HepG2 (cell line): ENCODE data around the gene ZMPSTE24. TPM values are rescaled to one million over a fixed set of nuclear protein-coding genes. Genes with fewer than 3 reads are reported as not detected.
A peak's percentile ranks its signal among the peaks of the same experiment; 100 is the strongest.

Source experiments
- GFI1 ChIP-seq: sonication (generic); formaldehyde crosslinking; IDR thresholded peaks from 2 replicates; pipeline ENCODE4 v1.5.0; 2020; ENCODE audit warnings: missing genetic modification reagents, mild to moderate bottlenecking, borderline replicate concordance
- JUND ChIP-seq: sonication (generic); formaldehyde crosslinking; IDR thresholded peaks from 2 replicates; pipeline ENCODE4 v1.8.0; 2022; ENCODE audit warnings: mild to moderate bottlenecking, missing genetic modification reagents
- KLF9 ChIP-seq: IDR thresholded peaks from 2 replicates; pipeline ENCODE4 v1.6.1; 2016; ENCODE audit warnings: low read depth
- PAWR ChIP-seq: sonication (generic); formaldehyde crosslinking; IDR thresholded peaks from 2 replicates; pipeline ENCODE4 v1.4.0; 2020; ENCODE audit warnings: missing genetic modification reagents, mild to moderate bottlenecking, borderline replicate concordance
- PLRG1 ChIP-seq: fragments of 450-650 bp; conservative IDR thresholded peaks from 2 replicates; pipeline ENCODE4 v1.6.1; 2016
- SALL1 ChIP-seq: sonication (generic); formaldehyde crosslinking; IDR thresholded peaks from 2 replicates; pipeline ENCODE4 v1.8.0; 2022; ENCODE audit warnings: mild to moderate bottlenecking, missing genetic modification reagents
- SRSF4 ChIP-seq: fragments of 200-400 bp; formaldehyde crosslinking; IDR thresholded peaks from one replicate; pipeline ENCODE4 v1.6.1; 2018; ENCODE audit warnings: mild to moderate bottlenecking, low read depth, low read length, moderate library complexity; ENCODE audit not compliant: poor library complexity, severe bottlenecking
- ZFP37 ChIP-seq: sonication (generic); formaldehyde crosslinking; IDR thresholded peaks from 2 replicates; pipeline ENCODE4 v1.4.0; 2020; ENCODE audit warnings: missing genetic modification reagents, borderline replicate concordance
- ZNF20 ChIP-seq: sonication (generic); formaldehyde crosslinking; IDR thresholded peaks from 2 replicates; pipeline ENCODE4 v1.4.0; 2020; ENCODE audit warnings: mild to moderate bottlenecking, moderate library complexity, missing genetic modification reagents
- ZNF264 ChIP-seq: sonication (generic); formaldehyde crosslinking; IDR thresholded peaks from 2 replicates; pipeline ENCODE4 v1.4.0; 2020; ENCODE audit warnings: missing genetic modification reagents
- ZNF3 ChIP-seq: IDR thresholded peaks from 2 replicates; pipeline ENCODE4 v1.7.0; 2017; ENCODE audit warnings: inconsistent platforms
- ZNF317 ChIP-seq: sonication (generic); formaldehyde crosslinking; IDR thresholded peaks from 2 replicates; pipeline ENCODE4 v1.5.0; 2020; ENCODE audit warnings: mild to moderate bottlenecking, missing genetic modification reagents
- ZNF468 ChIP-seq: sonication (generic); formaldehyde crosslinking; IDR thresholded peaks from 2 replicates; pipeline ENCODE4 v1.8.0; 2022; ENCODE audit warnings: mild to moderate bottlenecking, moderate library complexity, missing genetic modification reagents
- ZNF563 ChIP-seq: sonication (generic); formaldehyde crosslinking; IDR thresholded peaks from 2 replicates; pipeline ENCODE4 v1.8.0; 2022; ENCODE audit warnings: mild to moderate bottlenecking, moderate library complexity, missing genetic modification reagents
- ZNF570 ChIP-seq: sonication (generic); formaldehyde crosslinking; IDR thresholded peaks from 2 replicates; pipeline ENCODE4 v1.4.0; 2020; ENCODE audit warnings: mild to moderate bottlenecking, missing genetic modification reagents, borderline replicate concordance
- ZNF607 ChIP-seq: sonication (generic); formaldehyde crosslinking; IDR thresholded peaks from 2 replicates; pipeline ENCODE4 v1.5.1; 2020; ENCODE audit warnings: missing genetic modification reagents, mild to moderate bottlenecking, borderline replicate concordance
- polyA plus RNA-seq, 8 experiments: library from polyadenylated mRNA; depleted of rRNA in 3 of 8; stranded (reverse) in 7 of 8; unstranded in 1 of 8; fragments of >200 nt; fragmentation: Illumina TruSeq in 4 of 8; extraction: Trizol in 4 of 8; gene quantifications; 2 replicates each; pipeline versions ENCODE4 v1.2.1 to v1.2.3, GENCODE V29; 2011 to 2016; ENCODE audit warnings: low read depth in 4 of 8, missing spikeins in 1 of 8, mixed read lengths in 1 of 8; ENCODE audit not compliant: insufficient read depth in 1 of 8
- total RNA-seq, 5 experiments: library from RNA; depleted of rRNA; stranded (reverse); fragments of >200 nt; fragmentation: Illumina TruSeq; extraction: Trizol; gene quantifications; 2 replicates each; pipeline ENCODE4 v1.2.3, GENCODE V29; 2016; ENCODE audit warnings: low read depth in 1 of 5
- TF ChIP-seq, protein P1 (sequence below): sonication (generic); formaldehyde crosslinking; IDR thresholded peaks from 2 replicates; pipeline ENCODE4 v1.9.0; 2021; ENCODE audit warnings: missing genetic modification reagents, borderline replicate concordance
- TF ChIP-seq, protein P2 (sequence below): sonication (generic); formaldehyde crosslinking; IDR thresholded peaks from 2 replicates; pipeline ENCODE4 v1.9.0; 2021; ENCODE audit warnings: missing genetic modification reagents, borderline replicate concordance
- TF ChIP-seq, protein P3 (sequence below): sonication (generic); formaldehyde crosslinking; IDR thresholded peaks from 2 replicates; pipeline ENCODE4 v1.4.0; 2020; ENCODE audit warnings: missing genetic modification reagents, borderline replicate concordance

ZMPSTE24 gene
- total and polyA plus RNA-seq, 2 of the 13 experiments (the other 11 are each of a cell fraction or from before 2014, with no cell fraction given): 13.6 to 60.2 TPM

- no peak for TF ChIP-seq ZNF20 (CRISPR knock-in tag)
- TF ChIP-seq, protein P1, sequence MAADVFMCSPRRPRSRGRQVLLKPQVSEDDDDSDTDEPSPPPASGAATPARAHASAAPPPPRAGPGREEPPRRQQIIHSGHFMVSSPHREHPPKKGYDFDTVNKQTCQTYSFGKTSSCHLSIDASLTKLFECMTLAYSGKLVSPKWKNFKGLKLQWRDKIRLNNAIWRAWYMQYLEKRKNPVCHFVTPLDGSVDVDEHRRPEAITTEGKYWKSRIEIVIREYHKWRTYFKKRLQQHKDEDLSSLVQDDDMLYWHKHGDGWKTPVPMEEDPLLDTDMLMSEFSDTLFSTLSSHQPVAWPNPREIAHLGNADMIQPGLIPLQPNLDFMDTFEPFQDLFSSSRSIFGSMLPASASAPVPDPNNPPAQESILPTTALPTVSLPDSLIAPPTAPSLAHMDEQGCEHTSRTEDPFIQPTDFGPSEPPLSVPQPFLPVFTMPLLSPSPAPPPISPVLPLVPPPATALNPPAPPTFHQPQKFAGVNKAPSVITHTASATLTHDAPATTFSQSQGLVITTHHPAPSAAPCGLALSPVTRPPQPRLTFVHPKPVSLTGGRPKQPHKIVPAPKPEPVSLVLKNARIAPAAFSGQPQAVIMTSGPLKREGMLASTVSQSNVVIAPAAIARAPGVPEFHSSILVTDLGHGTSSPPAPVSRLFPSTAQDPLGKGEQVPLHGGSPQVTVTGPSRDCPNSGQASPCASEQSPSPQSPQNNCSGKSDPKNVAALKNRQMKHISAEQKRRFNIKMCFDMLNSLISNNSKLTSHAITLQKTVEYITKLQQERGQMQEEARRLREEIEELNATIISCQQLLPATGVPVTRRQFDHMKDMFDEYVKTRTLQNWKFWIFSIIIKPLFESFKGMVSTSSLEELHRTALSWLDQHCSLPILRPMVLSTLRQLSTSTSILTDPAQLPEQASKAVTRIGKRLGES: no peak
- TF ChIP-seq ZNF607: no peak
- TF ChIP-seq, protein P2, sequence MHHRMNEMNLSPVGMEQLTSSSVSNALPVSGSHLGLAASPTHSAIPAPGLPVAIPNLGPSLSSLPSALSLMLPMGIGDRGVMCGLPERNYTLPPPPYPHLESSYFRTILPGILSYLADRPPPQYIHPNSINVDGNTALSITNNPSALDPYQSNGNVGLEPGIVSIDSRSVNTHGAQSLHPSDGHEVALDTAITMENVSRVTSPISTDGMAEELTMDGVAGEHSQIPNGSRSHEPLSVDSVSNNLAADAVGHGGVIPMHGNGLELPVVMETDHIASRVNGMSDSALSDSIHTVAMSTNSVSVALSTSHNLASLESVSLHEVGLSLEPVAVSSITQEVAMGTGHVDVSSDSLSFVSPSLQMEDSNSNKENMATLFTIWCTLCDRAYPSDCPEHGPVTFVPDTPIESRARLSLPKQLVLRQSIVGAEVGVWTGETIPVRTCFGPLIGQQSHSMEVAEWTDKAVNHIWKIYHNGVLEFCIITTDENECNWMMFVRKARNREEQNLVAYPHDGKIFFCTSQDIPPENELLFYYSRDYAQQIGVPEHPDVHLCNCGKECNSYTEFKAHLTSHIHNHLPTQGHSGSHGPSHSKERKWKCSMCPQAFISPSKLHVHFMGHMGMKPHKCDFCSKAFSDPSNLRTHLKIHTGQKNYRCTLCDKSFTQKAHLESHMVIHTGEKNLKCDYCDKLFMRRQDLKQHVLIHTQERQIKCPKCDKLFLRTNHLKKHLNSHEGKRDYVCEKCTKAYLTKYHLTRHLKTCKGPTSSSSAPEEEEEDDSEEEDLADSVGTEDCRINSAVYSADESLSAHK (CRISPR knock-in tag): no peak
- no peak for TF ChIP-seq ZNF468 (CRISPR knock-in tag)
- no peak for TF ChIP-seq ZFP37
- TF ChIP-seq SRSF4: no peak
- no peak for TF ChIP-seq ZNF563
- TF ChIP-seq, protein P3, sequence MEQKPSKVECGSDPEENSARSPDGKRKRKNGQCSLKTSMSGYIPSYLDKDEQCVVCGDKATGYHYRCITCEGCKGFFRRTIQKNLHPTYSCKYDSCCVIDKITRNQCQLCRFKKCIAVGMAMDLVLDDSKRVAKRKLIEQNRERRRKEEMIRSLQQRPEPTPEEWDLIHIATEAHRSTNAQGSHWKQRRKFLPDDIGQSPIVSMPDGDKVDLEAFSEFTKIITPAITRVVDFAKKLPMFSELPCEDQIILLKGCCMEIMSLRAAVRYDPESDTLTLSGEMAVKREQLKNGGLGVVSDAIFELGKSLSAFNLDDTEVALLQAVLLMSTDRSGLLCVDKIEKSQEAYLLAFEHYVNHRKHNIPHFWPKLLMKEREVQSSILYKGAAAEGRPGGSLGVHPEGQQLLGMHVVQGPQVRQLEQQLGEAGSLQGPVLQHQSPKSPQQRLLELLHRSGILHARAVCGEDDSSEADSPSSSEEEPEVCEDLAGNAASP (CRISPR knock-in tag): no peak
- TF ChIP-seq ZNF317: no peak
- TF ChIP-seq ZNF3: no peak
- no peak for TF ChIP-seq ZNF570 (CRISPR knock-in tag)
- peak; percentile 45; the same call in 1 of the 2 replicates for TF ChIP-seq ZNF264 (CRISPR knock-in tag)
- TF ChIP-seq PLRG1: no peak
- no peak for TF ChIP-seq KLF9 (CRISPR knock-in tag)
- no peak for TF ChIP-seq JUND (CRISPR knock-in tag)
- TF ChIP-seq PAWR (CRISPR knock-in tag): no peak
- no peak for TF ChIP-seq GFI1 (CRISPR knock-in tag)
- peak; percentile 61 for TF ChIP-seq SALL1 (CRISPR knock-in tag)
Measured at GRCh38 chr1:40338745-40339419, 80.8 kb downstream of the ZMPSTE24 start (continued).
